Tibial nerve (tissue), 4 donors: ENCODE results near the gene PORCN.

Experiments
- CTCF ChIP-seq, 5 experiments: fragments of 200-600 bp in 3 of 5; fragments of 450-650 bp in 2 of 5; sonication (generic) in 3 of 5; IDR thresholded peaks; one replicate each; pipeline ENCODE4 v1.5.1; 2016 to 2019; ENCODE audit warnings: antibody characterized with exemption in 5 of 5, mild to moderate bottlenecking in 3 of 5, moderate library complexity in 2 of 5
- EP300 ChIP-seq, 2 donors: sonication (generic); formaldehyde crosslinking; IDR thresholded peaks; one replicate each; pipeline ENCODE4 v1.6.1; 2017; ENCODE audit warnings: antibody characterized with exemption in 2 of 2, mild to moderate bottlenecking in 1 of 2
- POLR2A ChIP-seq, 2 donors: fragments of 450-650 bp; IDR thresholded peaks; one replicate each; pipeline ENCODE4 v1.6.1; 2017; ENCODE audit warnings: antibody characterized with exemption in 2 of 2, mild to moderate bottlenecking in 2 of 2, moderate library complexity in 2 of 2

GRCh38 chrX:48507246-48507645 is 1.5 kb upstream of the PORCN start:
- TF ChIP-seq CTCF (IDR thresholded peaks at IDR 0.05) (no peak), POLR2A (IDR thresholded peaks at IDR 0.05) (no peak), EP300 (IDR thresholded peaks at IDR 0.05) (no peak)
